Heart left ventricle (tissue), 13 donors: ENCODE results near the gene ZFYVE26.

ENCODE experiments used
- CTCF ChIP-seq, 12 donors: fragments of 200-600 bp; sonication (generic) in 4 of 12; IDR thresholded peaks; one replicate each; pipeline versions ENCODE4 v1.5.0 to v1.8.0; 2018 to 2022; ENCODE audit warnings: antibody characterized with exemption in 12 of 12, mild to moderate bottlenecking in 5 of 12
- POLR2A ChIP-seq, 2 donors: fragments of 450-650 bp; IDR thresholded peaks; one replicate each; pipeline ENCODE4 v1.6.1; 2017; ENCODE audit warnings: antibody characterized with exemption in 2 of 2, mild to moderate bottlenecking in 2 of 2, moderate library complexity in 2 of 2
- donor health status: ischemic (EF 13 %, LVEDD 7.1; RV severe dilation, severe dysfunction).
- donor health status: DM: no; HTN: yes; CAD: no.
- donor health status: DM: no; HTN: no; CAD: no.
- donor health status: ischemic (EF 25% LVEDD 6.9; RV normal size, moderate dysfunction).
- donor health status: ischemic (EF 25% LVEDD 5.7; RV mildly dilated, moderate dysfunction).
- donor health status: ischemic (EF 35%, LVEDD 5.7; RV mildly dilated, moderate dysfunction).
- donor health status: nonischemic (EF 11% LVEDD 7.7; RV severe dilation, severe dysfunction).
- donor health status: DM: yes; HTN: yes; CAD: no.
- donor health status: PGD.
- donor health status: ischemic (EF 29% LVEDD 5.4; RV normal size, mild dysfunction).
- donor health status: nonischemic (EF 23%, LVEDD 6.1; RV moderate dilation, normal function).

- TF ChIP-seq CTCF (IDR thresholded peaks at IDR 0.05) (no peak), POLR2A (IDR thresholded peaks at IDR 0.05) (no peak)
Measured at GRCh38 chr14:67765192-67765834, 51.1 kb downstream of the ZFYVE26 start.
